ENCODE results near the gene PBX1.

Gene PBX1

GRCh38 chr1:164576291-164577271 is 17.6 kb downstream of the PBX1 start:
- Histone ChIP-seq H3K4me2 (no peak overlapping the region), H3K27me3 (ENCODE audit: insufficient read depth, low read depth) (no peaks in the 10 kb centered on the region), H3K36me3 (ENCODE audit: insufficient read depth) (no peaks in the 10 kb centered on the region), H3K4me1 (ENCODE audit: low read depth, poor library complexity, severe bottlenecking) (no peaks in the 10 kb centered on the region), H3K4me3 (IDR thresholded peaks at IDR 0.05; ENCODE audit: insufficient read depth, low read depth, low read length) (no peak overlapping the region), H4K20me1 (ENCODE audit: insufficient read depth) (no peaks in the 10 kb centered on the region), H2AFZ (ENCODE audit: low read depth) (no peak overlapping the region), H3K79me2 (ENCODE audit: insufficient read depth, low read depth) (no peaks in the 10 kb centered on the region), H3K27ac (no peak overlapping the region), H3K9ac (no peak overlapping the region)
- no peak for TF ChIP-seq CTCF (conservative IDR thresholded peaks at IDR 0.05; ENCODE audit: low read depth, low read length)

- H3K9ac ChIP-seq = no peak overlapping the region
- H3K4me3 ChIP-seq (IDR thresholded peaks at IDR 0.05; ENCODE audit: insufficient read depth, low read depth, low read length) = no peak overlapping the region
- H3K4me2 ChIP-seq = no peak overlapping the region
- no peaks in the 10 kb centered on the region for H3K36me3 ChIP-seq (ENCODE audit: insufficient read depth)
- H3K27me3 ChIP-seq (ENCODE audit: insufficient read depth, low read depth) = no peaks in the 10 kb centered on the region
- no peaks in the 10 kb centered on the region for H3K79me2 ChIP-seq (ENCODE audit: insufficient read depth, low read depth)
- no peak overlapping the region for H3K27ac ChIP-seq
- H2AFZ ChIP-seq (ENCODE audit: low read depth) = no peak overlapping the region
- no peak for TF ChIP-seq CTCF (conservative IDR thresholded peaks at IDR 0.05; ENCODE audit: low read depth, low read length)
- H4K20me1 ChIP-seq (ENCODE audit: insufficient read depth) = no peaks in the 10 kb centered on the region
- H3K4me1 ChIP-seq (ENCODE audit: low read depth, poor library complexity, severe bottlenecking) = no peaks in the 10 kb centered on the region
Observed at GRCh38 chr1:164577291-164577690, 18.3 kb downstream of the PBX1 start.

GRCh38 chr1:164578479-164579200 is 19.7 kb downstream of the PBX1 start:
- H3K27ac ChIP-seq = no peak overlapping the region

GRCh38 chr1:164579381-164579780 is 20.4 kb downstream of the PBX1 start:
- Histone ChIP-seq H3K4me3 (IDR thresholded peaks at IDR 0.05; ENCODE audit: insufficient read depth, low read depth, low read length) (no peak overlapping the region), H3K79me2 (ENCODE audit: insufficient read depth, low read depth) (no peaks in the 10 kb centered on the region), H3K9ac (no peak overlapping the region), H3K4me2 (no peak overlapping the region), H3K36me3 (ENCODE audit: insufficient read depth) (no peaks in the 10 kb centered on the region), H3K4me1 (ENCODE audit: low read depth, poor library complexity, severe bottlenecking) (no peaks in the 10 kb centered on the region), H3K27me3 (ENCODE audit: insufficient read depth, low read depth) (no peaks in the 10 kb centered on the region), H2AFZ (ENCODE audit: low read depth) (no peak overlapping the region), H4K20me1 (ENCODE audit: insufficient read depth) (no peaks in the 10 kb centered on the region), H3K27ac (no peak overlapping the region)
- TF ChIP-seq CTCF (conservative IDR thresholded peaks at IDR 0.05; ENCODE audit: low read depth, low read length) = no peak

More at GRCh38 chr1:164578479-164579200, 19.7 kb downstream of the PBX1 start:
- Histone ChIP-seq H3K36me3 (ENCODE audit: insufficient read depth) (no peaks in the 10 kb centered on the region), H3K9ac (no peak overlapping the region), H2AFZ (ENCODE audit: low read depth) (no peak overlapping the region), H3K4me3 (IDR thresholded peaks at IDR 0.05; ENCODE audit: insufficient read depth, low read depth, low read length) (no peak overlapping the region), H4K20me1 (ENCODE audit: insufficient read depth) (no peaks in the 10 kb centered on the region), H3K4me2 (no peak overlapping the region), H3K4me1 (ENCODE audit: low read depth, poor library complexity, severe bottlenecking) (no peaks in the 10 kb centered on the region), H3K27me3 (ENCODE audit: insufficient read depth, low read depth) (no peaks in the 10 kb centered on the region), H3K79me2 (ENCODE audit: insufficient read depth, low read depth) (no peaks in the 10 kb centered on the region)
- TF ChIP-seq CTCF (conservative IDR thresholded peaks at IDR 0.05; ENCODE audit: low read depth, low read length) = no peak
